Activated CD4-positive, alpha-beta T cell treated with anti-CD3 and anti-CD28 coated beads for 36 hours (primary cell): ENCODE measurements around the gene ADAMTS13. TPM values are rescaled to one million over a fixed set of nuclear protein-coding genes. Genes with fewer than 3 reads are reported as not detected.
A peak's percentile ranks its signal among the peaks of the same experiment; 100 is the strongest.

Experiments used
- ATAC-seq: fragments of 200-7000 bp; cut with Tn5 transposase; one replicate; pipeline ENCODE4 v1.10.0; 2021; ENCODE audit warnings: mild to moderate bottlenecking, moderate library complexity
- CTCF ChIA-PET: fragments of 350-600 bp; sonication (Branson Sonifier 250); formaldehyde crosslinking; loops from one replicate; lab custom pipeline; 2021; ENCODE audit warnings: antibody characterized with exemption; lab: Charles Lee
- POLR2A ChIA-PET: fragments of 350-600 bp; sonication (Branson Sonifier 250); formaldehyde crosslinking; loops from one replicate; lab custom pipeline; 2021; ENCODE audit warnings: antibody characterized with exemption, inconsistent platforms; lab: Charles Lee
- DNase-seq: peaks from one replicate; pipeline ENCODE4 v3.0.0-alpha.2; 2020
- H3K27ac Mint-ChIP-seq: one replicate; pipeline ENCODE4 v1.8.0; 2021; ENCODE audit warnings: mixed read lengths
- H3K27me3 Mint-ChIP-seq: one replicate; pipeline ENCODE4 v1.8.0; 2021; ENCODE audit warnings: mixed read lengths
- H3K36me3 Mint-ChIP-seq: one replicate; pipeline ENCODE4 v1.8.0; 2021; ENCODE audit warnings: low read depth, mixed read lengths
- H3K4me1 Mint-ChIP-seq: one replicate; pipeline ENCODE4 v1.8.0; 2021; ENCODE audit warnings: mixed read lengths
- H3K4me3 Mint-ChIP-seq: one replicate; pipeline ENCODE4 v1.8.0; 2021; ENCODE audit warnings: mild to moderate bottlenecking, moderate library complexity, mixed read lengths
- H3K9me3 Mint-ChIP-seq: one replicate; pipeline ENCODE4 v1.8.0; 2021; ENCODE audit warnings: low read depth, mixed read lengths
- intact Hi-C, 2 experiments: fragments of 100-400 bp; cut with DNase I in 1 of 2; cut with micrococcal nuclease in 1 of 2; formaldehyde crosslinking; loops; one replicate each; pipeline versions ENCODE4 v1.14.2 to v1.15.1; 2022 to 2024; cut with DNase I, micrococcal nuclease
- total RNA-seq, 2 experiments: library from RNA; stranded (reverse); gene quantifications; one replicate each; pipeline ENCODE4 v1.2.3, GENCODE V29; 2021

ADAMTS13 gene
- total RNA-seq, 2 experiments from 2014 or later: 1.7 to 2.5 TPM

DNA sequence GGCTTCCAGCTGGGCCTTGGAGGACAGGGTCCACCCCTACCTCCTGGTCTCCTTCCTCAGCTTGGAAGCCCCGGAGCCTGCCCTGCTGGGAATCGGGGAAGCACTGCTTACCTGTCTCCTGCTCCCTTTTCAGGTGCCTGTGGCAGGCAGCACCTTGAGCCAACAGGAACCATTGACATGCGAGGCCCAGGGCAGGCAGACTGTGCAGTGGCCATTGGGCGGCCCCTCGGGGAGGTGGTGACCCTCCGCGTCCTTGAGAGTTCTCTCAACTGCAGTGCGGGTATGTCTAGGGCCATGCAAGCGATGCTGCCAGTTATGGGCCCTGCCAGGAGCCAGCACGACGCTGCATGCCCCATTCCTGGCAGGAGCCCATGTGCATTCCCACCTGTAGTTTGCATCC lies 33.8 kb downstream of the ADAMTS13 start:
- intact Hi-C loops: loop anchor here in 1 of 2 experiments (5.0 kb wide), 1 partner anchor 611 kb away; the partner anchor contains the start of gene BRD3
- ChIA-PET POLR2A (no interaction called here), CTCF (no interaction called here)
- Mint-ChIP-seq H3K27ac (no peak overlapping the region), H3K9me3 (no peaks in the 10 kb centered on the region), H3K36me3 (no peaks in the 10 kb centered on the region), H3K4me3 (no peak overlapping the region), H3K4me1 (no peaks in the 10 kb centered on the region), H3K27me3 (no peaks in the 10 kb centered on the region)
- no peak for DNase-seq
- no peak for ATAC-seq

DNA sequence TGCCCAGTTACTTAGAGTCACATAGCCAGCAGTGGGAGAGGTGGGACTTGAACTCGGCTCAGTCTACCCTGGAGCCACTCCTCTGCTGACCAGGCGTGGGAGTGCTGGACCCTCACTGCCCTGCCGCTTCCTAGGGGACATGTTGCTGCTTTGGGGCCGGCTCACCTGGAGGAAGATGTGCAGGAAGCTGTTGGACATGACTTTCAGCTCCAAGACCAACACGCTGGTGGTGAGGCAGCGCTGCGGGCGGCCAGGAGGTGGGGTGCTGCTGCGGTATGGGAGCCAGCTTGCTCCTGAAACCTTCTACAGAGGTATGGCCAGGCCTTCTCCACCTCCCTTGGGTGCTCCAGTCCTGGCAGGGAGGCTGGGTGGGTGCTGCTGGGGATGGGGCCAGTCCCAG lies 34.2 kb downstream of the ADAMTS13 start:
- no peak overlapping the region for H3K27ac Mint-ChIP-seq
- no peaks in the 10 kb centered on the region for H3K9me3 Mint-ChIP-seq
- H3K36me3 Mint-ChIP-seq: no peaks in the 10 kb centered on the region
- intact Hi-C loops: loop anchor here in 1 of 2 experiments (5.0 kb wide), 1 partner anchor 611 kb away; the partner anchor contains the start of gene BRD3
- H3K27me3 Mint-ChIP-seq: no peaks in the 10 kb centered on the region
- ChIA-PET CTCF (no interaction called here), POLR2A (no interaction called here)
- no peaks in the 10 kb centered on the region for H3K4me1 Mint-ChIP-seq
- no peak for DNase-seq
- ATAC-seq: no peak
- no peak overlapping the region for H3K4me3 Mint-ChIP-seq

DNA sequence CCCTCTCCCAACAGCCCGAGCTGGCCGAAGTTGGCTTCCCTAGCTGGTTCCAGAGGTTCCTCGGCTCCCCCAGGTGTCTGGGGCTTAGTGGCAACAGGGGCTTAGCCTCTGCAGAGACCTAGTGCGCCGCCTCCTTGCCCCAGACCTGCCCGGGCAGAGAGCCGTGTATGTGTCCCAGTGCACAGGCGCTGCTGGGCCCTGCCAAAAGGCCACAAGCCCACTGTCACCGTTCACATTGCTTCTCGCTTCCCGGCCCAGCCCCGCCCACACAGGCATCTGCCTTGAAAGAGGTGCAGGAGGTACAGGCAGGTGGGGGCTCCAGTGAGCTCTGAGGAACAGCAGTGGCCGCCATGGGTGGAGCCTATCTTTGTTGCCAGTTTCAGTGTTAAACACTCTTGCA lies 35.1 kb downstream of the ADAMTS13 start:
- Mint-ChIP-seq H3K4me3 (no peak overlapping the region), H3K36me3 (no peaks in the 10 kb centered on the region), H3K27me3 (no peaks in the 10 kb centered on the region), H3K4me1 (no peaks in the 10 kb centered on the region), H3K9me3 (no peaks in the 10 kb centered on the region), H3K27ac (no peak overlapping the region)
- no peak for ATAC-seq
- POLR2A ChIA-PET: no interaction called here
- CTCF ChIA-PET: no interaction called here
- intact Hi-C loops: loop anchor here in 1 of 2 experiments (5.0 kb wide), 1 partner anchor 610 kb away; the partner anchor contains the start of gene BRD3
- no peak for DNase-seq

DNA sequence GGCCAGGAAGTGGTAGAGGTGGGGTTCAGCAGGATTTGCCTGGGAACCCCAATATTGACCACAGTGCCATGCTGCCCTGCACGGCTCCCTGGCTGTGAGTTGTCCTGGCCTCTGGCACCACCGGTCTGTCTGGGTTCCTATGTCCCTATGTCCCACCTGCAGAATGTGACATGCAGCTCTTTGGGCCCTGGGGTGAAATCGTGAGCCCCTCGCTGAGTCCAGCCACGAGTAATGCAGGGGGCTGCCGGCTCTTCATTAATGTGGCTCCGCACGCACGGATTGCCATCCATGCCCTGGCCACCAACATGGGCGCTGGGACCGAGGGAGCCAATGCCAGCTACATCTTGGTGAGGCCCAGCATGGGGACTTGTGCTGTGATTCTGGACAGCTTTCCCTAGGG lies 35.6 kb downstream of the ADAMTS13 start:
- Mint-ChIP-seq H3K9me3 (no peaks in the 10 kb centered on the region), H3K4me3 (no peak overlapping the region), H3K27me3 (no peaks in the 10 kb centered on the region), H3K36me3 (no peaks in the 10 kb centered on the region), H3K4me1 (no peaks in the 10 kb centered on the region), H3K27ac (no peak overlapping the region)
- DNase-seq (no peak), ATAC-seq (no peak)
- intact Hi-C loops: loop anchor here in 1 of 2 experiments (2.0 to 5.0 kb wide), 2 partner anchors 29 to 610 kb away; partner anchors contain the start of gene BRD3
- ChIA-PET CTCF (interaction anchor here (0.7 to 1.2 kb wide), 2 partner anchors 269 to 413 kb away, joined by 3 read pairs; no protein-coding TSS in a partner anchor), POLR2A (no interaction called here)

DNA sequence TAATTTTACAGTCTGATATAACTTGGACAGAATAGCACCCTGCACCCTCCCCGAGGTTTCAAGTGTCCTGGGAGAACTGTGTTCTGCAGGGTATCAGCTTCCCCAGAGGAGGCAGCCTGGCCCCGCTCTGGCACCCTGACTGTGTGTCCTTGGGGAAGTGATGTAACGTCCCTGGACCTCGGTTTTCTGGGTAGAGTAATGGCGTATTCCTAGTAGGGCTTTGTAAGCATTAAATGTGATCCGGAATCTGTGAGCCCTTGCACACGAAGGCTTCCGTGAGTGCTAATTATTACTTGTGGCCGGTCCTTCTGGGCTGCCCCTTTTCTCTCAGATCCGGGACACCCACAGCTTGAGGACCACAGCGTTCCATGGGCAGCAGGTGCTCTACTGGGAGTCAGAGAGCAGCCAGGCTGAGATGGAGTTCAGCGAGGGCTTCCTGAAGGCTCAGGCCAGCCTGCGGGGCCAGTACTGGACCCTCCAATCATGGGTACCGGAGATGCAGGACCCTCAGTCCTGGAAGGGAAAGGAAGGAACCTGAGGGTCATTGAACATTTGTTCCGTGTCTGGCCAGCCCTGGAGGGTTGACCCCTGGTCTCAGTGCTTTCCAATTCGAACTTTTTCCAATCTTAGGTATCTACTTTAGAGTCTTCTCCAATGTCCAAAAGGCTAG lies 36.6 kb downstream of the ADAMTS13 start:
- POLR2A ChIA-PET: interaction anchor here (0.8 to 1.5 kb wide), 3 partner anchors 20 to 428 kb away, joined by 3 to 5 read pairs (median 3); partner anchors contain the start of gene GTF3C5
- Mint-ChIP-seq H3K4me3 (peak overlapping the region; percentile 74), H3K27me3 (no peaks in the 10 kb centered on the region), H3K9me3 (no peaks in the 10 kb centered on the region), H3K27ac (no peak overlapping the region), H3K36me3 (no peaks in the 10 kb centered on the region), H3K4me1 (no peaks in the 10 kb centered on the region)
- ATAC-seq: no peak
- intact Hi-C loops: loop anchor here (1.0 to 5.0 kb wide), 11 partner anchors 21 to 609 kb away; partner anchors contain the start of genes REXO4 (in 2 of the 2), BRD3 (in 1 of the 2), BRD3OS (in 1 of the 2) and MED22 (in 1 of the 2)
- no peak for DNase-seq
- CTCF ChIA-PET: interaction anchor here (0.6 to 1.4 kb wide), 5 partner anchors 28 to 1748 kb away, joined by 3 to 6 read pairs (median 3); no protein-coding TSS in a partner anchor

DNA sequence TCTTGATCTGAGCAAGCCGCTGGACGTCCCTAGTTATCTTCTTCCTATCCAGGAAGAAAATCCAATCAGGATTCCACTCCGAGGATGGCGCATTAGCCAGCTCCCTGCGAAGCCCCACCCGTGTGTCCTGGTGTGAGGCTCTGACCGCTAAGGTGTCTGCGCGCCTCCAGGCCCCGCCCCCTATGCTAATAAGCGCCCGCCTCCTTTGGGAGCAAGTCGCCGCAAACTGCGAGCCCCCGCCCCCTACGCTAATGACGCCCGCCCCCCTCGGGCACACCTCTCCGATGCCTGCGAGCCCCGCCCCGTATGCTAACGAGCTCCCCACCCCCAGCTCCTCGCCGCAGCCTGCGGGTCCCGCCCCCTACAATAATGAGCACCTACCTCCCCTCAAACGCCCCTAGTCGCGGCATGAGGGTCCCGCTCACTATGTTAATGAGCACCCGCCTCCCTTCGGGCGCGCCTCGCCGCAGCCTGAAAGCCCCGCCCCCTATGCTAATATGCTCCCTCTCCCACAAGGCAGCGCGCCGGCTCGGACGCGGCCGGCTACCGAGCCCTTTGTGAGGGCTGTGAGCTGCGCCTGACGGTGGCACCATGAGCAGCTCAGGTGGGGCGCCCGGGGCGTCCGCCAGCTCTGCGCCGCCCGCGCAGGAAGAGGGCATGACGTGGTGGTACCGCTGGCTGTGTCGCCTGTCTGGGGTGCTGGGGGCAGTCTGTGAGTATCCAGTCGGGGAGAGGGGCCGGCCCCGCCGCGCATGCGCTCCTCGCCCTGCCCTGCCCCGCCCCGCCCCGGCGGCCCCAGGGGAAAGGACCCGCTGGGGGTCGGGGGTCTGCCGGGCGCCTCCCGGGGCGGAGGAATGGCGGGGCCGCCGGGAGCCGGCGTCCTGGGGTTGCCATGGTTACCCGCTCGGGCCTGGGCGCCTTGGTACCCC lies 37.6 kb downstream of the ADAMTS13 start, which contains the start of gene CACFD1:
Gene CACFD1 (plus strand): TSS at position 503 of the 929 bp plus-strand sequence. CDS start 89 bp downstream, at position 592.
- peak; percentile 88 for ATAC-seq
- Mint-ChIP-seq H3K27ac (peak within 1 kb of the TSS; percentile 42), H3K9me3 (no peaks in the 10 kb centered on the region), H3K36me3 (no peaks in the 10 kb centered on the region), H3K4me1 (no peaks in the 10 kb centered on the region), H3K27me3 (no peaks in the 10 kb centered on the region), H3K4me3 (peak within 1 kb of the TSS; percentile 74)
- DNase-seq: peak; percentile 96
- intact Hi-C loops: loop anchor here (1.0 to 5.0 kb wide), 13 partner anchors 20 to 608 kb away; partner anchors contain the start of genes REXO4 (in 2 of the 2), BRD3 (in 1 of the 2), BRD3OS (in 1 of the 2) and MED22 (in 1 of the 2)
- POLR2A ChIA-PET: interaction anchor here (0.8 to 1.5 kb wide), 3 partner anchors 19 to 429 kb away, joined by 3 to 5 read pairs (median 3); partner anchors contain the start of gene GTF3C5
- CTCF ChIA-PET: interaction anchor here (0.6 to 1.4 kb wide), 5 partner anchors 27 to 1749 kb away, joined by 3 to 6 read pairs (median 4); no protein-coding TSS in a partner anchor

DNA sequence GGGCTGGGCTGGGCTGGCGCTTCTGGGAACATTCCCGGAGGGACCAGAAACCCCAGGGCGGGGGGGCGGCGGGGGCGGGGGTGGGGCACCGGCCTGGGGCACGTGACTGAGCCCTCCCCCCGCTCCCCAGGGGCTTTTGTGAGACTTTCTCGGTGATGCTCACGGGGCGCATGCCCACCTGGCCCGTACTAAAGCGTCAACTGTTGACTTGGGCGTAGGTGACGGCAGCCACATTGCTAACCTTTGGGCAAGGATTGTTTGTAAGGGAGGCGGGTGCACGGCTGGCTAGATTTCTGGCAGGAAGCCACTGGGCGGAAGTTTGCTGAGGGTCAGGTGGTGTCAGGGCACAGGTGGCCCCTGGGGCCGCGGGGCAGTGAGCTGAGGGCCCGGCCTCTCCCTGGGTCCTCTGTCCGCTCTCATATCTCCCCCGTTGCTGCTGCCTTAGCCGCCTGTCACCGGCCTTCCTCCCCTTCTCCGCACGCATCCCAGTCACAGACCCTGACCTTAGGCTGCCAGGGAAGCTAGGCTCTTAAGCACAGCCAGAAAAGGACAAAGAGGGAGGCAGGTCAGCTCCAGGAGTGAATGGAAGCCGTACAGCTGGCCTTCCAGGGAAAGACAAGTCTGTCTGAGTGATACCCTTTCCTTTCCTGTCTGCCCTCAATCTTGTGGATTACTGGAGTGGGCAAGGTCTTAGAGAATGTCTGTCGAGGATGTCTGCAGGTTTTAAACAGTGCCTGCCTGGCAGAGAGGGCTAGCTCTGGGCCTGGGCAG lies 38.4 kb downstream of the ADAMTS13 start:
- ATAC-seq (peak; percentile 4), DNase-seq (peak; percentile 57)
- ChIA-PET POLR2A (interaction anchor here (1.5 kb wide), 1 partner anchor 90 kb away, joined by 5 read pairs; no protein-coding TSS in a partner anchor), CTCF (interaction anchor here (0.6 kb wide), 1 partner anchor 26 kb away, joined by 3 read pairs; no protein-coding TSS in a partner anchor)
- Mint-ChIP-seq H3K9me3 (no peaks in the 10 kb centered on the region), H3K27me3 (no peaks in the 10 kb centered on the region), H3K36me3 (no peaks in the 10 kb centered on the region), H3K4me3 (peak overlapping the region; percentile 55), H3K4me1 (no peaks in the 10 kb centered on the region), H3K27ac (no peak overlapping the region)
- intact Hi-C loops: loop anchor here in 1 of 2 experiments (1.0 kb wide), 2 partner anchors 53 to 532 kb away; partner anchors contain the start of gene VAV2

DNA sequence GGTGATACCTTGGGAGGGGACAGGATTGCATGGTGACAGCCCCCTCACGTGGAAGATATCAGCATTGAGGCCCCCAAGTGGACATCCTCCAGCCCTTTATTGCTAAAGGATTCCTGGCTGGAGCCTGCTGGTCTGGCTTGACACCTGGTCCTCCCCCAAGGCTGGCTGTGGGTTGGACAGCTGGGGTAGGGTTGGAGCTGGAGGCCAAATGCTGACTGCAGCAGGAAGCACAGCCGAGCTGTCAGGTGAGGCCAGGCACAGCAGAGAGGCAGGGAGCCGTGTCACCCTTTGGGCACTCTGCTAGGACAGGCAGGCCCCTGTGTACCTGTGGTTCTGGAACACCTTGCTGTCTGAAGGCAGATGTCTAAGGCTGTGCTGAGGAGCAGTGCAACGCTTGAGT lies 39.8 kb downstream of the ADAMTS13 start:
- Mint-ChIP-seq H3K36me3 (no peaks in the 10 kb centered on the region), H3K9me3 (no peaks in the 10 kb centered on the region), H3K27me3 (no peaks in the 10 kb centered on the region), H3K4me1 (no peaks in the 10 kb centered on the region), H3K4me3 (no peak overlapping the region), H3K27ac (no peak overlapping the region)
- DNase-seq (no peak), ATAC-seq (no peak)
- intact Hi-C loops: no loop called here
- ChIA-PET POLR2A (no interaction called here), CTCF (interaction anchor here (1.0 to 1.1 kb wide), 2 partner anchors 16 to 20 kb away, joined by 3 read pairs; partner anchors contain the start of gene SLC2A6)

DNA sequence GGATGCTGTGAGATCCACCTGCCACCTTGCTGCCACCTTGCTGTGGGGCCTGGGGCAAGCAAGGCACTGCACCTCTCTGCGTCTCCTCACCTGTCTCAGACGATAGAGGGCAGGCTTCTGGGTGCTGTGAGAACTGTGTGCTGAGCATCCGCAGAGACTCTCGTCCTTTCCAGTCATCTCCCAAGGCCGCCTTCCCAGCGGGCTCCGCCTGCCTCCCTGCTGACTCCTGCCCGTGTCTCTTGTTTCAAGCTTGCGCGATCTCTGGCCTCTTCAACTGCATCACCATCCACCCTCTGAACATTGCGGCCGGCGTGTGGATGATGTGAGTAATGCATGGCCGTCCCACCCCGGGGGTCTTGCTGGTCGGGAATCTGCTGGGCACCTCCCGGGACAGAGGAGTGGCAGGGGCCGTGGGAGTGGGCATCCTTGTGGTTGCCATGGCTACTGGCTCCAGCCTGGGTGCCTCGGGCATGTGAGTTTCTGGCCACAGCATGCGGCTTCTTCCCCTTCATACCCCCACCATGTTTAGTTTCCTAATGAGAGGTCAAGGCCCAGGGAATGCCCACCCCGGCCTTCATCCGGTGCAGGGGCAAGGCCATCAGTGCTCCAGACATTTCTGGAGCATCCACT lies 41.2 kb downstream of the ADAMTS13 start:
- H3K4me3 Mint-ChIP-seq: no peak overlapping the region
- POLR2A ChIA-PET: no interaction called here
- no peaks in the 10 kb centered on the region for H3K4me1 Mint-ChIP-seq
- intact Hi-C loops: no loop called here
- no peaks in the 10 kb centered on the region for H3K27me3 Mint-ChIP-seq
- ATAC-seq (no peak), DNase-seq (no peak)
- CTCF ChIA-PET: interaction anchor here (0.6 kb wide), 1 partner anchor 353 kb away, joined by 3 read pairs; no protein-coding TSS in a partner anchor
- no peaks in the 10 kb centered on the region for H3K36me3 Mint-ChIP-seq
- H3K9me3 Mint-ChIP-seq: no peaks in the 10 kb centered on the region
- no peak overlapping the region for H3K27ac Mint-ChIP-seq
